ENCODE results near the gene CDH1.

The CDH1 gene

DNA sequence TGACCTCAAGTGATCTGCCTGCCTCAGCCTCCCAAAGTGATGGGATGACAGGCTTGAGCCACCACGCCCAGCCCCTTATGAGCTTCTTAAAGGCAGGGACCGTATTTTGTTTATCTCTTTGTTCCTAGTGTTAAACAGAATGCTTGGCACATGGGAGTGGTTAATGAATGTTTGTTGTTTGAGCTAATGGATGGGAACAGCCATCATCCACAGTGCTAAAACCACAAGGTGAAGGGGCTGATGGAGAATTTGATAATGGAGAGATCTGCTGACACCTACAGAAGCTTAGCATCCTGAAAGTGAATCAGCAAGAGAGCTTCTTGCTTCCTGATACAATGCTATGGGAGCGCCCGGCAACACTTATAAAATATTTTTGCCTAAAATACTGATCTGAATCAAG lies 8.6 kb upstream of the CDH1 start:
- H3K4me3 ChIP-seq (ENCODE audit: low read depth, low read length) = no peak overlapping the region
- TF ChIP-seq, protein P1, sequence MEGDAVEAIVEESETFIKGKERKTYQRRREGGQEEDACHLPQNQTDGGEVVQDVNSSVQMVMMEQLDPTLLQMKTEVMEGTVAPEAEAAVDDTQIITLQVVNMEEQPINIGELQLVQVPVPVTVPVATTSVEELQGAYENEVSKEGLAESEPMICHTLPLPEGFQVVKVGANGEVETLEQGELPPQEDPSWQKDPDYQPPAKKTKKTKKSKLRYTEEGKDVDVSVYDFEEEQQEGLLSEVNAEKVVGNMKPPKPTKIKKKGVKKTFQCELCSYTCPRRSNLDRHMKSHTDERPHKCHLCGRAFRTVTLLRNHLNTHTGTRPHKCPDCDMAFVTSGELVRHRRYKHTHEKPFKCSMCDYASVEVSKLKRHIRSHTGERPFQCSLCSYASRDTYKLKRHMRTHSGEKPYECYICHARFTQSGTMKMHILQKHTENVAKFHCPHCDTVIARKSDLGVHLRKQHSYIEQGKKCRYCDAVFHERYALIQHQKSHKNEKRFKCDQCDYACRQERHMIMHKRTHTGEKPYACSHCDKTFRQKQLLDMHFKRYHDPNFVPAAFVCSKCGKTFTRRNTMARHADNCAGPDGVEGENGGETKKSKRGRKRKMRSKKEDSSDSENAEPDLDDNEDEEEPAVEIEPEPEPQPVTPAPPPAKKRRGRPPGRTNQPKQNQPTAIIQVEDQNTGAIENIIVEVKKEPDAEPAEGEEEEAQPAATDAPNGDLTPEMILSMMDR (IDR thresholded peaks at IDR 0.05; ENCODE audit: low read depth, low read length) = no peak
- in situ Hi-C loops (cut with HindIII; ENCODE audit: low sequenced_read_pairs) = no loop called here
- no peak for DNase-seq (ENCODE audit: low read depth, low spot score)

DNA sequence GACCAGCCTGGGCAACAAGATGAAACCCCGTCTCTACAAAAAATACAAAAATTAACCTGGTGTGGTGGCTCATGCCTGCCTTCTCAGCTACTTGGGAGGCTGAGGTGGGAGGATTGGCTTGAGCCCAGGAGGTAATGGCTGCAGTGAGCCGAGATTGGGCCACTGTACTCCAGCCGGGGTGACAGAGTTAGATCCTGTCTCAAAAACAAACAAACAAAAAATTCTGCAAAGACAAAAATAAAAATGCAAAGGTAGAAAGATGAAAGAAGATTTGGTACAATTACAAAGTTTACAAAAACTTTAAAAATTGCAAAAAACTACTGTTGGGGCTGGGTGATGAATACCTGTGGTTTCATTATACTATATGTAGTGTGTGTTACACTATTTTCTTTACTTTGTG lies 5.5 kb upstream of the CDH1 start:
- TF ChIP-seq, protein P1 (IDR thresholded peaks at IDR 0.05; ENCODE audit: low read depth, low read length) = no peak
- in situ Hi-C loops (cut with HindIII; ENCODE audit: low sequenced_read_pairs) = no loop called here
- H3K4me3 ChIP-seq (ENCODE audit: low read depth, low read length) = no peak overlapping the region
- DNase-seq (ENCODE audit: low read depth, low spot score) = no peak

DNA sequence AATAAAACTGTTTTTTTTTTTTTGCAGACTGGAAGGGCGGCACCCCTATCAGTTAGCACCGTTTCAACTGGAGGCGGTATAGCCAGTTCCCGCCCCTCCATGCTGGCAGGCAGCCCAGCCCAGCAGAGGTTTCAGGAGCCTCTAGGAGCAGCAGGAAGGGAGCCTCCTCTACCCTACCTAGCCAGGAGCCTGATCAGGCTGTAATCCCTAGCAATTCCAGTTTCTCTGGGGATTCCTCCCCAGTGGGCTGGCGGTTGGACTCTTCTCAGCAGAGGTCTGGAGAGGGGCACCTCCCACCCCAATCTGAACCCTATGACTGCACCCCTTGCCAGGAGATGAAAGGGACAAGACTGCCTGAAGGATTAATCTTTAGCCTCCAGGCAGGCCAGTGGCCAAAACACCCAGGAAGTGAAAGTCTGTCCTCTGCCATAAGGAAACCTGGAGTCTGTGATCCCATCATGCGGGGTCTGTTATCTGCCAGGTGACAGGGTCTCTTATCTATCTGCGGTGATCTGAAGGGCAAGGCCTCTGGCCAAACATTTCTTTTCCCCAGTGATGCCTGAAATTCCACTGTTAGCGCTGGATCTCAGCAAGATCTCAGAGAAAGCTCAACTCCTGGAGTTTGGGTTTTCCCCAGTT lies 4.9 kb upstream of the CDH1 start:
- TF ChIP-seq, protein P1 (IDR thresholded peaks at IDR 0.05; ENCODE audit: low read depth, low read length) = no peak
- DNase-seq (ENCODE audit: low read depth, low spot score) = peak; percentile 3
- H3K4me3 ChIP-seq (ENCODE audit: low read depth, low read length) = no peak overlapping the region
- in situ Hi-C loops (cut with HindIII; ENCODE audit: low sequenced_read_pairs) = no loop called here

- no peak for DNase-seq (ENCODE audit: low read depth, low spot score)
- in situ Hi-C loops (cut with HindIII; ENCODE audit: low sequenced_read_pairs) = no loop called here
- TF ChIP-seq, protein P1 (IDR thresholded peaks at IDR 0.05; ENCODE audit: low read depth, low read length) = no peak
- no peak overlapping the region for H3K4me3 ChIP-seq (ENCODE audit: low read depth, low read length)
These were observed 4.2 kb upstream of the CDH1 start for GRCh38 chr16:68732741-68733399.

DNA sequence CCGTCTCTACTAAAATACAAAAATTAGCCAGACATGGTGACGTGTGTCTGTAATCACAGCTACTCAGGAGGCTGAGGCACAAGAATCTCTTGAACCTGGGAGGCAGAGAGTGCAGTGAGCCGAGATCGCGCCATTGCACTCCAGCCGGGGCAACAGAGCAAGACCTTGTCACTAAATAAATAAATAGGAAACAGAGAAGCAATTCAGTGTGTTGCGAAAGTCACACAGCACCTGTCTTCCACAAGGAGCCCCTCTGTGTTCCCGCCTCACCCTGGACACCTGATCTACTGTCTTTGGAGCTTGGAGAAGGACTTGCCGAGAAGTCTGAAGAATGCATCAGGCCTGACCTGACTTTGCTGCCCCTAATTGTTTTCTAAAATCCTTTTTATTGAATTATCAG lies 3.5 kb upstream of the CDH1 start:
- no peak for DNase-seq (ENCODE audit: low read depth, low spot score)
- TF ChIP-seq, protein P1 (IDR thresholded peaks at IDR 0.05; ENCODE audit: low read depth, low read length) = no peak
- H3K4me3 ChIP-seq (ENCODE audit: low read depth, low read length) = no peak overlapping the region
- in situ Hi-C loops (cut with HindIII; ENCODE audit: low sequenced_read_pairs) = no loop called here

- TF ChIP-seq, protein P1 (IDR thresholded peaks at IDR 0.05; ENCODE audit: low read depth, low read length) = no peak
- DNase-seq (ENCODE audit: low read depth, low spot score) = no peak
- no peak overlapping the region for H3K4me3 ChIP-seq (ENCODE audit: low read depth, low read length)
- in situ Hi-C loops (cut with HindIII; ENCODE audit: low sequenced_read_pairs) = no loop called here
These were observed 2.3 kb upstream of the CDH1 start for GRCh38 chr16:68734782-68735181.
